ENCODE data around the gene POLG2. TPM values are rescaled to one million over a fixed set of nuclear protein-coding genes. Genes with fewer than 3 reads are reported as not detected.

POLG2 gene
- total and polyA plus RNA-seq, 10 of the 15 experiments (the other 5 are each of a cell fraction or from before 2014, with no cell fraction given) = 10.2 to 27.7 (median 22.2) TPM

DNA sequence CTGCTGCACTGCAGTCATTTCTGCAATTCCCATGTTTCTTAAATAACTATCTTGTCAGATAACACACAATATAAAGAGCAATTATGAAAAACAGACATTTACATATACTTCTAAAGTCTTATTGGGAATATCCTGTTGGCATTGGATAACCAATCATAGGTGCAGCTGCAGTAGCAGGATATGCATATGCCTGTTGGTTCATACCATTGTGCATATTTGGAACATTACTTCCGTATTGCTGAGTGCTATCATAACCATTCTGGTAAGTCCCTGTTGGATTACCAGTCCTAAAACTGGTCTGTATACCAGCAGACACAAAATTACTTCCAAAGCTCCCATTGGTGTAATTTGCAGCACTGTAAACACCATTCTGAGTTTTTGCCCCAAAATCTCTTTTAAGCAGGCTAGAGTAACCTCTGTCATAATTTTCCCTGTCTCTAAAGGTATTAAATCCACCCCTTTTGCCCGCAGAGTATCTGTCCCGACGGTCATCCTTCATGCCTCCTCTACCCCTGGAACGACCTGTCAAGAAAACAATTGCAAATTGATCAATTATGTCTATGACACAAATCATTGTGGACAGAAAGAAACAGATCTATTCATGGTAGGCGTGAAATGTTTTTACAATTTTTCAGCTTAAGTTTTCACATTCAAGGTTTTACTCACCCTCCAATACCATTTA, 3.1 kb upstream of the POLG2 start:
- ChIA-PET RAD21 (ENCODE audit: unreplicated experiment) (interaction anchor here (0.6 to 1.2 kb wide), 3 partner anchors 80 to 155 kb away, joined by 4 read pairs; no protein-coding TSS in a partner anchor), SMC1A (ENCODE audit: uncharacterized antibody, unreplicated experiment) (interaction anchor here (1.9 to 6.6 kb wide), 3 partner anchors 10 to 149 kb away, joined by 7 to 70 read pairs (median 11); no protein-coding TSS in a partner anchor), POLR2A (interaction anchor here (0.5 kb wide), 1 partner anchor 91 kb away, joined by 4 read pairs; no protein-coding TSS in a partner anchor), CTCF (interaction anchor here (2.3 to 17.7 kb wide), 2 partner anchors 79 to 149 kb away, joined by 13 to 350 read pairs; no protein-coding TSS in a partner anchor)
- H3K4me1 ChIP-seq (ENCODE audit: control insufficient read depth, insufficient read depth, low read length) = peaks cover 15% of the 10 kb centered on the region; the same call in 1 of the 2 replicates
- in situ Hi-C loops (cut with MboI) = loop anchor here (10.0 kb wide), 2 partner anchors 145 to 655 kb away; partner anchors contain the start of gene SMARCD2
- H3K36me3 ChIP-seq (ENCODE audit: control insufficient read depth in 2 of 2, insufficient read depth in 2 of 2, low read length in 1 of 2) = peaks cover 14 to 44% of the 10 kb centered on the region in 2 experiments
- ATAC-seq (no peak), FAIRE-seq (no peak), DNase-seq (ENCODE audit: low read depth, low spot score) (no peak)
- H4K20me1 ChIP-seq (ENCODE audit: control insufficient read depth, insufficient read depth) = peaks cover 6% of the 10 kb centered on the region
- H2AFZ ChIP-seq (ENCODE audit: control insufficient read depth, low read depth, low read length) = no peak overlapping the region
- BruUV-seq (replicated peaks) = TSS peak; percentile 9
- WGBS (ENCODE audit: insufficient coverage, insufficient replicate concordance, low lambda C conversion rate, missing lambda C conversion rate) = 81% methylated on average over 6 of the region's 6 CpGs
- no peaks in the 10 kb centered on the region for H3K27me3 ChIP-seq (replicated peaks in 1 of 2; ENCODE audit: control insufficient read depth in 2 of 2, insufficient read depth in 2 of 2, low read length in 1 of 2)
- intact Hi-C loops (cut with micrococcal nuclease; ENCODE audit: unreplicated experiment) = no loop called here
- H3K4me3 ChIP-seq = no peak overlapping the region
- no peak overlapping the region for H3K27ac ChIP-seq (ENCODE audit: control insufficient read depth, insufficient read depth)
- no peak overlapping the region for H3K9ac ChIP-seq (ENCODE audit: control insufficient read depth, insufficient read depth, low read length)
- H3K9me3 ChIP-seq (replicated peaks; ENCODE audit: control insufficient read depth, insufficient read depth, low read length) = no peaks in the 10 kb centered on the region
- H3K4me2 ChIP-seq (ENCODE audit: control insufficient read depth, insufficient read depth) = 0 out of 2 replicates have a peak overlapping the region, but pooled peaks have one; percentile 22
- H3K79me2 ChIP-seq (ENCODE audit: control insufficient read depth, insufficient read depth, low read length) = peaks cover 67% of the 10 kb centered on the region
- TF ChIP-seq ASH2L (IDR thresholded peaks at IDR 0.05; ENCODE audit: borderline replicate concordance, low read depth) (no peak), ZNF384 (IDR thresholded peaks at IDR 0.05; ENCODE audit: borderline replicate concordance, low read depth, low read length) (no peak), HDAC6 (IDR thresholded peaks at IDR 0.05; ENCODE audit: unreplicated experiment) (peak; percentile 63), IKZF1 (conservative IDR thresholded peaks at IDR 0.05) (no peak), CHD4 (IDR thresholded peaks at IDR 0.05) (no peak), NR2C2 (IDR thresholded peaks at IDR 0.05; ENCODE audit: borderline replicate concordance, control insufficient read depth, insufficient read length, low read depth) (no peak), TCF3 (IDR thresholded peaks at IDR 0.05; ENCODE audit: borderline replicate concordance, insufficient read depth, low read depth, low read length) (no peak), SIX5 (IDR thresholded peaks at IDR 0.05; ENCODE audit: low read depth, low read length, severe bottlenecking) (no peak), EGR1 (IDR thresholded peaks at IDR 0.05; ENCODE audit: borderline replicate concordance in 1 of 2, low read depth in 2 of 2, low read length in 2 of 2) (no peak), ATF7 (IDR thresholded peaks at IDR 0.05; ENCODE audit: low read depth) (no peak), POLR2AphosphoS2 (IDR thresholded peaks at IDR 0.05; ENCODE audit: low read depth, low read length) (no peak; the same call in 1 of the 2 replicates), BACH1 (IDR thresholded peaks at IDR 0.05; ENCODE audit: borderline replicate concordance) (peak; percentile 39; the same call in 1 of the 2 replicates), POLR2AphosphoS5 (IDR thresholded peaks at IDR 0.05; ENCODE audit: low read length) (peak; percentile 81)
- TF ChIP-seq, protein P1, sequence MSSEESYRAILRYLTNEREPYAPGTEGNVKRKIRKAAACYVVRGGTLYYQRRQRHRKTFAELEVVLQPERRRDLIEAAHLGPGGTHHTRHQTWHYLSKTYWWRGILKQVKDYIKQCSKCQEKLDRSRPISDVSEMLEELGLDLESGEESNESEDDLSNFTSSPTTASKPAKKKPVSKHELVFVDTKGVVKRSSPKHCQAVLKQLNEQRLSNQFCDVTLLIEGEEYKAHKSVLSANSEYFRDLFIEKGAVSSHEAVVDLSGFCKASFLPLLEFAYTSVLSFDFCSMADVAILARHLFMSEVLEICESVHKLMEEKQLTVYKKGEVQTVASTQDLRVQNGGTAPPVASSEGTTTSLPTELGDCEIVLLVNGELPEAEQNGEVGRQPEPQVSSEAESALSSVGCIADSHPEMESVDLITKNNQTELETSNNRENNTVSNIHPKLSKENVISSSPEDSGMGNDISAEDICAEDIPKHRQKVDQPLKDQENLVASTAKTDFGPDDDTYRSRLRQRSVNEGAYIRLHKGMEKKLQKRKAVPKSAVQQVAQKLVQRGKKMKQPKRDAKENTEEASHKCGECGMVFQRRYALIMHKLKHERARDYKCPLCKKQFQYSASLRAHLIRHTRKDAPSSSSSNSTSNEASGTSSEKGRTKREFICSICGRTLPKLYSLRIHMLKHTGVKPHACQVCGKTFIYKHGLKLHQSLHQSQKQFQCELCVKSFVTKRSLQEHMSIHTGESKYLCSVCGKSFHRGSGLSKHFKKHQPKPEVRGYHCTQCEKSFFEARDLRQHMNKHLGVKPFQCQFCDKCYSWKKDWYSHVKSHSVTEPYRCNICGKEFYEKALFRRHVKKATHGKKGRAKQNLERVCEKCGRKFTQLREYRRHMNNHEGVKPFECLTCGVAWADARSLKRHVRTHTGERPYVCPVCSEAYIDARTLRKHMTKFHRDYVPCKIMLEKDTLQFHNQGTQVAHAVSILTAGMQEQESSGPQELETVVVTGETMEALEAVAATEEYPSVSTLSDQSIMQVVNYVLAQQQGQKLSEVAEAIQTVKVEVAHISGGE (CRISPR knock-in tag; IDR thresholded peaks at IDR 0.05) = no peak
- TF ChIP-seq, protein P2, sequence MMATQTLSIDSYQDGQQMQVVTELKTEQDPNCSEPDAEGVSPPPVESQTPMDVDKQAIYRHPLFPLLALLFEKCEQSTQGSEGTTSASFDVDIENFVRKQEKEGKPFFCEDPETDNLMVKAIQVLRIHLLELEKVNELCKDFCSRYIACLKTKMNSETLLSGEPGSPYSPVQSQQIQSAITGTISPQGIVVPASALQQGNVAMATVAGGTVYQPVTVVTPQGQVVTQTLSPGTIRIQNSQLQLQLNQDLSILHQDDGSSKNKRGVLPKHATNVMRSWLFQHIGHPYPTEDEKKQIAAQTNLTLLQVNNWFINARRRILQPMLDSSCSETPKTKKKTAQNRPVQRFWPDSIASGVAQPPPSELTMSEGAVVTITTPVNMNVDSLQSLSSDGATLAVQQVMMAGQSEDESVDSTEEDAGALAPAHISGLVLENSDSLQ (IDR thresholded peaks at IDR 0.05) = no peak

Measured in GM12878 (cell line).